SW480 (cell line): ENCODE data around the gene VWA8.
"Not testable (repeated sequence)": the region's sequence is repeated elsewhere in the genome, so short reads cannot be mapped to it uniquely, and the experiment has no call there.

Experiments used
- DNase-seq: peaks from one replicate; pipeline ENCODE4 v3.0.0-alpha.2; 2016; ENCODE audit warnings: low spot score

The VWA8 gene

DNA sequence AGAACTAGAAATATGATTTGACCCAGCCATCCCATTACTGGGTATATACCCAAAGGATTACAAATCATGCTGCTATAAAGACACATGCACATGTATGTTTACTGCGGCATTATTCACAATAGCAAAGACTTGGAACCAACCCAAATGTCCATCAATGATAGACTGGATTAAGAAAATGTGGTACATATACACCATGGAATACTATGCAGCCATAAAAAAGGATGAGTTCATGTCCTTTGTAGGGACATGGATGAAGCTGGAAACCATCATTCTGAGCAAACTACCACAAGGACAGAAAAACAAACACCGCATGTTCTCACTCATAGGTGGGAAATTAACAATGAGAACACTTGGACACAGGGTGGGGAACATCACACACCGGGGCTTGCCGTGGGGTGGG is 38.0 kb downstream of the VWA8 start:
- DNase-seq: not testable (repeated sequence)

DNA sequence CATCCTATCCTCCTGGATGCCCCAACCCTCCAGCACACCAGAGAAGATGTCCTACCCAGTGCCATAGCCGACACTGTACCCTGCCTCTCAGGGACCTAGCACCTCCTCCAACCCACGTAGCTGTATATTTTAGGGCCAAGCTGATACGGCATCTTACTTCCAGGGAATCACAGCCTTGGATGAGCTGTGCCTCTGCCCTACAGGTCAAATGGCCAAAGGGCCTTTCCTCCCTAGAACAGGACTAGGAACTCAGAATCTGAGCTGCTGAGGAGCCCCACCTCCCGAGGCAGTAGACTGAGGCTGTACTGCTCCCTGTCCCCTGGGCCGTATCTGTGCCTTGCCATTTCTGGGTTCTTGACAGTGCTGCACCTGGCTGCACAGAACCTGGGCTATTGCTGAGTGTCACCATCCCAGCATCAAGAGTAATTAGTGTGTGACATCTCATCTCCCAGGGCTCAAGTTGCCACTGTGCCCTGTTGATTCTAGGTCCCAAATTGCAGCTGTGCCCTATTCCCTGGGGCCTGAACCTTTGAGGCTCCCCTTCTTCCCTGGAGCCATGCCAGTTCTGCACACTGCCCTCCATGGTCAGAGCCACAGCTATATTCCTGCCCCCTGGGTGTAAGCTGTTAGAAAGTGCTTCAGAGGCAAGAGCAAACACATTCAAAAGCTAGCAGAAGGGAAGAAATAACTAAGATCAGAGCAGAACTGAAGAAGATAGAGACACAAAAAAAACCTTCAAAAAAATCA is 41.0 kb downstream of the VWA8 start:
- DNase-seq: no peak

DNA sequence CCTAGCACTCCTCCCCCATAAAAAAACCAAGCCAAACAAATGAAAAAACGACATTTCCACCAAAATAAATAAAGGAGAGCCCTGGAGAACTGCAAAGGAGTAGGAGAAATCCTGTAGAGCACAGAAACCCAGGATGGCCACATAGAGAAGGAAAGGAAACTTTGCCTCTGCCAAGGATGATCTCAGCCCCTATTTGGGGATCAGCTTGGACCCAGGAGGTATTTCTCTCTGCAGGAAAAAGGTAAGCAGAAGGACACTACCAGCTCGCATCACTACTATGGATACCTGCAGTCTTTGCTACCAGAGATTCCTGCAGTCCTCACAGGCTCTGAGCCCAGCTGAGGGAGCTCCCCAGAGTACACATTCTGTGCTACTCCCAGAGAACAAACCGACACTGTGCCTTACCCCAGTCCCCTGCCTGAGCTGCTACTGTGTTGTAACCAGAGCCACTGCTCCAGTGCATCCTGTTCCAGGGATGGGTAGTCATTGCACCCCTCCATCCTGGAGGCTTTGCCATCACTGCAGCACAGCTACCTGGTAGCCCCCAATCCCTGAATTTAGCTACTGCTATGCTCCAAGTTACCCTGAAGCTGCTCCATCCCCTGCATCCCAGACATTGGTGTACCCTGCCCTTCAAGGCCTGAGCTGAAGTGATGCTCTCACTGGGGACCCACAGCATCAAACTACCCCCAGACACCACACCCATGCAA is 41.7 kb downstream of the VWA8 start:
- no peak for DNase-seq

DNA sequence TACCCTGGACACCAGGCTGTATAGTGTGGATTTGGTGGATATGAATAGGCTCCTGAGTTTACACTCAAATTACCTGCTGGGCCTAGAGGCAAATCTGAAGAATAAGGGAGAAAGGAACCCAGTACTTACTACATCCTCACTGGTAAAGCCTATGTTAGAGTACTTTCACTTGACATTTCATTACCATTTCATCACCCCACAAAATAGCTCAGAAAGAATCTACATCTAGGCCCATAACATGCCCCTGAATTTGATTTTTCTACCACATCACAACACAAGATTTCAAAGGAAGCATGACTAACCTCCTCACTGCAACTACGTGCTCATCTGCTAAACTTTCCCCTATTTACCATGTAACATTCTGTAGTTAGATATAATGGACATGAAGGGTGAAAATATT is 43.3 kb downstream of the VWA8 start:
- DNase-seq: peak; percentile 28

DNA sequence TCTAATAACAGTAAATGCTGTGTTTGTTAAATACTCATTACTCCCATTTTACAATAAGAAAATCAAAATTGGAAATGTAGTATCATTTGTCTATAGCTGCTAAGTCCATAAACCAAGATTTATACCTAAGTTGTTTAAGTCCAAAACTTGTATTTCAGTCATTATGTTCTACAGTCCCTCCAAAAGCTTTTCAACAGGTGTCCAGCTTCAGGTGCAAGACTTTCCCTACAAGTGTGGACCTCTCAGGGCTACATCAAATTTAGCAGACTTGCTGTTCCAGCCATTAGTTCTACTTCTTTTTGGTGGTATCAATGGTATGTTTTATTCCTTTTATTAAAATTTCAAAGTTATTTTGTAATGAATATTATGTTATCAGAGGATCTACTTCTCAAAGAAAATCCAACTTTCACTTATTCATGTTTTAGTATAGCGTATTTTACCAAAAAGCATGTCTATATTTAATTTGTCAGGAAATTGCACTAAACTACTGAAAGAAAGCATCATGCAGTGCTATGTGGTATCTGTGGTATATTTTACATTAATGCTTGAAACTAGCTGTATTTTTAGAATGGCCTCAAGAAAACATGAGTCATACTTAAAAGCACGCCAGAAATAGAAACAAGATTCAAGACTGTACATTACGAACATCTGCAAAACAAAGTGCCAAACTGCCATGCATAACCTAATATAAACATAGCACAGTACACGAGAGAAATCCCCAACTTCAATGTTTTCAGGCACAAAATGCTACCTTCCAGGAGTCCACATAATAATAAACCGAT is 44.5 kb downstream of the VWA8 start:
- peak; percentile 11 for DNase-seq

DNA sequence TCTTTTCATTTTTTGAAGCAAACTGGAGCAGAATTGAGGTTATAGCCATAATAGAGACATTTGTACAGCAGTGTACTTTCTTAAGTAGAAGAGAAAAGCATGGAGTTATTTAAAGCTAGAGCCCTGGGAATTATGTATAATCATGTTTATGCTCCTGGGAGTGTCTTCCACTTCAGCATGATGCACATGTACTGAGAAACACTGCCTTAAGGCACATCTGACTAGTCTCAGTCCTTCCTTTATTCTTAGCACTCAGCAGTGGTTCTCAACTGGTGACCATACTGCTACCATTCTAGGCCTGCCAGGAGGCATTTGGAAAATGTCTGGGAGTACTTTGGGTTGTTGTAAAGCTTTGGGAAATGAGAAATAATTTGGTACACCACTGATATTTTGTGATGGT is 45.8 kb downstream of the VWA8 start:
- no peak for DNase-seq

DNA sequence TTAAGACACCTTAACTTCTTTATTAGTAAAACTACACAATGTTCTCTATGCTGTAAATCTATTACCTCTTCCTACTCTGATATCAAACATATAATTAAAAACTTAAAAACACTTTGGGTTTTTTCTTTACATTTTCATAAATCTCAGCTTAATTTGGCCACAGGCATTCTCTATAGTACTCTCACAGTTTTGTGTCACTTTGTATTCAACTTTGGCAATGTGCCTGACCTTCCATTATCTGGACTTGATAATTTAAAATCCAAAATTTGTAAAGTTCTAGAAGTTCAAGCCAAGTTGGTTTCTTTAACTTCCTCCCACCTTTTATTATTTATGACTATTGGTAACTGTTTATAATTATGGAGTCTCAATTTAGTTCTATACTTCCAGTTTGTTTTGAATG is 46.4 kb downstream of the VWA8 start:
- DNase-seq: no peak

DNA sequence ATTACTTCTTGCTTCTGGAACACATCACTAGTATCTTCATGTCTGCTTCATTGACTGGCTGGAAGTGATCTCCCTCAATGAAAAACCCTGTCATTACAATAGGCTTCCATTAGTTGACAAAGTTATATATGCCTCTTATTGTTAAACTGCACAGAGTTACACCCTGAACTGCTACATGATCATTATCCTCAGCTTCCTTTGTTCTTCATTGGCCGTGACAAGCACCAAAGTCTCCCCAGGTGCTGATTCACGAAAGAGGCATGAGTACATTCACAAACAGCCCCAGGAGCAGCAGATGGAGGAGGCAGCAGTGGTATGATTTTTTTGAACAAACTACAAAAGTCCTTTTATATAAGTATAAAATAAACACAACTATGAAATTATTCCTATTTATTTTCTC is 51.4 kb downstream of the VWA8 start:
- DNase-seq: no peak

DNA sequence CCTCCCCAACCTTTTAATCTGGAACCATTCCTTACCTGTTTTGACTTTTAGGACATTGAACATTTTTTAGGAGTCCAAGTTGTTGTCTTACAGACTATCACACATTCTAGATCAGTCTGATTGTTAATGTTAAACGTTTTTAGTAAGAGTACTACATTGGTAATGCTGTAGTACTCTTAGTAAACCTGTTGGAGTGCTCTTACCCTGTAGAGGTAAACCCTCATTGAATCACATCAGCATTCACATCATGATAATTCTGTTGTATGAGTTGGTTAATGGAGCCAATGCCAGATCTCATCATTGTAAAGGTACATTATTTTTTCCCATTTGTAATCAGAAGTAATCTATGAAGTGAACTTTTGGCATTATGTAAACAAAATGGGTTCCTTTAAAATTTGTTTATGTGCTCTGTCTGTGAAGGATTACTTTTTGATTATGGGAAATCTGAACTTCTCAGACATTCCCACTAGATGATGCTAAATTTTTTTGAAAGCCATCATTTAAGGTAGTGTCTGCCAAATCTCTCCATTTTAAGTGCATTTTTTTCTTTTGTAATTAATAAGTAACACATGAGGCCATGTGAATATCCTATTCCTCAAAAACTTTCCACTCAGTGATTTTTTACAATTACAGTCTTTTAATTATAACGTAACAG is 55.2 kb downstream of the VWA8 start:
- DNase-seq: peak; percentile 77

DNA sequence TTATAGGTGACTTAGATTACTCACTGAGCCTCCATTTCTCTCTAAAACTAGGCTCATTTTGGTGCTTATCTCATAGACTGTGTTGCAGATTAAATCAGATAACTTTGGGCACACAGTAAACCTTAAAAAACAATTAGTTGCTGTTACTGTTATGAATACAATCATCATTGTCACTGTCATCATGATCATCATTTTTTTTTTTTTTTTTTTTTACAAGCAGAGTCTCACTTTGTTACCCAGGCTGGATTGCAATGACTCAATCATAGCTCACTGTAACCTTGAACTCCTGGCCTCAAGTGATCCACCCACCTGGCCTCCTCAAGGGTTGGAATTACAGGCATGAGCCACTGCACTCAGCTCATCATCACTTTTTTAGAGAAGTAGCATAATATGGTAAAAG is 60.0 kb downstream of the VWA8 start:
- no peak for DNase-seq

DNA sequence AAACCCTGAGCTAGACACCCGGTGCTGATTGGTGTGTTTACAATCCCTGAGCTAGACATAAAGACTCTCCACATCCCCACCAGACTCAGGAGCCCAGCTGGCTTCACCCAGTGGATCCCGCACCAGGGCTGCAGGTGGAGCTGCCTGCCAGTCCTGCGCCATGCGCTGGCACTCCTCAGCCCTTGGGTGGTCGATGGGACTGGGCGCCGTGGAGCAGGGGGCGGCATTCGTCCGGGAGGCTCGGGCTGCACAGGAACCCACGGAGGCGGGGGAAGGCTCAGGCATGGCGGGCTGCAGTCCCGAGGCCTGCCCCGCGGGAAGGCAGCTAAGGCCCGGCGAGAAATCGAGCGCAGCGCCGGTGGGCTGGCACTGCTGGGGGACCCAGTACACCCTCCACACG is 62.5 kb downstream of the VWA8 start:
- DNase-seq: not testable (repeated sequence)

DNA sequence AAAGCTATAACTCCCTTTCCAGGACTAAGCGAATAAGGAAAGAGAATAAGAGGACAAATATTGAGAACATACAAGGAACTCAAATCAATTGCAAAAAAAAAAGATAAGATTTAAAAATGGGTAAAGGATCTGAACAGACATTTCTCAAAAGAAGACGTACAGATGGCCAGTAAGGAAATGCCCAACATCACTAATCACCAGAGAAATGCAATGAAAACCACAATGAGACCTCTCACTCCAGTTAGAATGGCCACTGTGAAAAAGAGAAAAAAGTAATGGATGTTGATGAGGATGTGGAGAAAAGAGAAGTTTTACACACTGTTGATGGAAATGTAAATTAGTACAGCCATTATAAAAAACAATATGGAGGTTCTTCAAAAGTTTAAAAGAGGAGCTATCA is 63.8 kb downstream of the VWA8 start:
- DNase-seq: no peak

DNA sequence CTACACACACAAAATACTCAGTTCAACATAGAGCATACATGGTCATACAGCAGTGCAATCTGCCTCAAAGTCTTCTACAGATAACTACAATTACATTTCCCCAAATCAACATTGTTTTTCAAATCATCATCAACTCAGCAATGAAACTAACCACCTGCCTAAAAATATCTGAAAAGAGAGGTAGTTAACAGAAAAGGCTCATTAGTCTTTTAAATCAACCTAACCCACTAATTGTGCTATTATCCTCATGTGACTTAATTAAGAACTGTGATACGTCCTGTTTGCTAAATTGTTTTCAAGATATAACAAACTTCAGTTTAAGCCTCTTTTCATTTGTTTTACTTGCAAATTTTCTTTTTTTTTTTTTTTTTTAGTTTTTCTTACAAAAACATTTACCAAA is 65.4 kb downstream of the VWA8 start:
- no peak for DNase-seq

DNA sequence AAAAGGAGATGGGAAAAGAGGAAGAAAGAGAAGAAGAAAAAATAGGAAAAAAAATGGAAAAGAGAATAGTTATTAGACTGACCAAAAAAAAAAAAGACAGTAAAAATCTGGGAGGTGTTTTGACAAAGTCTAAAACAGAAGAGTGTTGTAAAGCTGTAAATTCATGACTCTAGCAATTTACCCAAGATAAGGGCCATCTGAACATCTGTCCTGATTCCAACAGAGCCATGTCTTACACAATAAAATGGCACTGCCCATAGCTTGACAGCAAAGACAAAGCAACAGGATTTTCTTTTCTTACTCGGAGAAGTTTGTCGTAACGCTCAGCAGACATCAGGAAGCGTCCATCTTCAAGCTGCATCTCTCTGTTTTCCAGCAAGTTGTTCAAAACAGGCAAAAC is 69.8 kb downstream of the VWA8 start:
- no peak for DNase-seq

DNA sequence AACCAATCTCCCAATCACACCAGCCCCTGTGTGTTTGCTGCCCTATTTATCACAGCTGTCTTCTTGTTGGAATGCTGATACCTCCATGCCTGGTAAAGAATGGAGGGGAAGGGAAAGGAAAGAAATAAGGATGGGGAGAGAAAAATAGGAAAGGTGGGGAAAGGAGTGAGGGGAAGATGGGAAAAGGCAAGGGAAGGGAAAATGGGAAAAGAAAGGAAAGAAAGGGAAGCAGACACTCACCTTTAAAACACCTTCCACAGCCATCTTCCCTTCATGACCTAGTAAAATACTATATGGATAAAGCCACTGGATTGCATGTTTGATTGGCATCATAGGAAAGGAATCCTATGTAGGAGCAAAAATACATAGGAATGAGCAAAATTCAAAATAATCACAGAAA is 77.8 kb downstream of the VWA8 start:
- DNase-seq: no peak

DNA sequence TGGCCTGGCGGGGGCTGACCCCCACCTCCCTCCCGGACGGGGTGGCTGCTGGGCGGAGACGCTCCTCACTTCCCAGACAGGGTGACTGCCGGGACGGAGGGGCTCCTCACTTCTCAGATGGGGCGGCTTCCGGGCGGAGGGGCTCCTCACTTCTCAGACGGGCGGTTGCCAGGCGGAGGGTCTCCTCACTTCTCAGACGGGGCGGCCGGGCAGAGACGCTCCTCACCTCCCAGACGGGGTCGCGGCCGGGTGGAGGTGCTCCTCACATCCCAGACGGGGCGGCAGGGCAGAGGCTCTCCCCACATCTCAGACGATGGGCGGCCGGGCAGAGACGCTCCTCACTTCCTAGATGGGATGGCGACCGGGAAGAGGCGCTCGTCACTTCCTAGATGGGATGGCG is 79.0 kb downstream of the VWA8 start:
- not testable (repeated sequence) for DNase-seq

DNA sequence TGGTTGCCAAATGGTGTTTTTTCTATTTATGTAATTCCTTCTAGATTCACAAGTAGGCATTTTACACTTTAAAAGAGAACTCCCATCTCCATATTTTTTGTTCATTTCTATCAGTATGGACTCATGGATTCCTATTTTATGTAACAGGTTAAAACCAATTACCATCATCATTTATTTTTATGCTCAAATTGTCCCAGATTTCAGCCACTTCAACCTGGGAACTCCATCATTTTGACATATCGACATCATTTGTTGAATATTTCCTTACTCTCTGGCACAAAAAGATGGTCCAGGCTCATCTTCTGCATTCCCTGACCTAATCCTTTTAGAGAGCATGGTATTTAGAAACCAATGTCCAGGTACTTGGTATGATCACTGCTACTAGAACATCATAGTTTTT is 79.9 kb downstream of the VWA8 start:
- no peak for DNase-seq

DNA sequence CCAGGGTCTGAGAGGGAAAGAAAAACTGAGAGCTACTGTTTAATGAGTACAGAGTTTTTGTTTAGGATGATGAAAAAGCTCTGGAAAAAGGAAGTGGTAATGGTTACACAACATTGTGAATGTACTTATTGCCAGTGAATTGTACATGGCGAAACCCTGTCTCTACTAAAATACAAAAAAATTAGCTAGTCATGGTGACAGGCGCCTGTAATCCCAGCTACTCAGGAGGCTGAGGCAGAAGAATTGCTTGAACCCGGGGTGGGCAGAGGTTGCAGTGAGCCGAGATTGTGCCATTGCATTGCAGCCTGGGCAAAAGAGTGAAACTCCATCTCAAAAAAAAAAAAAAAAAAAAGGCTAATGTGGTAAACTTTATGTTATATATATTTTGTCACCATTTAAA is 96.3 kb downstream of the VWA8 start:
- DNase-seq: no peak

DNA sequence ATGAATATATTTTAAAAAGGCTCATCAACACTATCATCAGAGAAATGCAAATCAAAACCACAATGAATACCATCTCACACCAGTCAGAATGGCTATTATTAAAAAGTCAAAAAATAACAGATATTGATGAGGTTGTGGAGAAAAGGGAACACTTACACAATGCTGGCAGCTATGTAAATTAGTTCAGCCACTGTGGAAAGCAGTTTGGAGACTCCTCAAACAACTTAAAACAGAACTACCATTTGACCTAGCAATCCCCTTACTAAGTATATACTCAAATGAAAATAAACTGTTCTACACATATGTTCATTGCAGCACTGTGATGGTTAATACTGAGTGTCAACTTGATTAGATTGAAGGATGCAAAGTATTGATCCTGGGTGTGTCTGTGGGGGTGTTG is 98.2 kb downstream of the VWA8 start:
- DNase-seq: not testable (repeated sequence)

DNA sequence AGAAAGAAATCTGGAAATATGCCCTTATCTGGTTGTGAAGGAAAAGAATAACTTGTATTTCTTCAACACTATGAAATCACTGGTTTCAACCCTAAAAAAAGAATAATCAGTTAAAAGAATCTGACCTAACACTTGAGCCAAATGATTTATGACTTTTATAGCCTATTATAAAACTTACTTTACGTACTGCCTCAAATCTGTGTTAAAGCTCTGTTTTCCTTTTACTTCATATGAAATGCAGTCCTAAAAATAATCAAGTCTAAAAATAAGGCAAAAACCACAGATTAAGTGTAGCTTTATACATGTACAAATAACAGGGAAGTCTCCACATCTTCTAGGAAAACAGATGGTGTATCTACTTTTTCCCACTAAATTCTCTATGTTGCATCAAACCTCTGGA is 101.3 kb downstream of the VWA8 start:
- no peak for DNase-seq

DNA sequence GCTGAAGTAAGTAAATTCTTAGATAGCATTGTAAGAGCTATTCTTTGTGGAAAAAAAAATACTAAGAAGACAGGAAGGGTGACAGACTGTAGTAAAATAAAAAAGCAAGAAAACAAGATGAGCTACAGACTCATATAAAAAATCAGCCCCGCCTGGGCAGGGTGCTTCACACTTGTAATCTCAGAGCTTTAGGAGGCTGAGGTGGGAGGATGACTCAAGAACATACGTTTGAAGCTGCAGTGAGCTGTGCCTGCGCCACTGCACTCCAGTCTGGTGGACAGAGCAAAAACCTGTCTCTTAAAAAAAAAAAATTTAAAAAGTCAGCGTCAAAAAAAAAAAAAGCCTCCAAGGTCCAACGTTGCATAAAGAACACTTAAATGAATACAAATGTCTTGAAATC is 102.1 kb downstream of the VWA8 start:
- DNase-seq: no peak

DNA sequence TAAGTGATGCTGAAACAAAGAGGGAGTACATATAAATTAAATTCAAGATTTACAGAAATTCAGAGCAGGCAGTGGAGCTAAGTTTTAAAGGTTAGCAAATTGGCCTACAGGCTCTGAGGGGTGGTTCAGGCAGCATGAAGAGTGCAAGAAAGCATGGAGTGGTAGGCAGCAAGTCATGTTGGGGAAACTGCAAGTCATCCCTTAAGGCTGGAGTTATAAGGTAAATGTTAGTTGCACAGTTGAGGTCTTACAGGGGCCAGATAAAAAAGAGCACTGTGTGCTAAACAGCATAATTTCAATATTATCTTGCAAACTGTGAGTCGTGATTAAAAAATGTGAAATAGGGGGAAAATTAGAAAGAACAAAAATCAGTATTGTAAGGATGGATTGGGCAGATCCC is 106.2 kb downstream of the VWA8 start:
- no peak for DNase-seq

DNA sequence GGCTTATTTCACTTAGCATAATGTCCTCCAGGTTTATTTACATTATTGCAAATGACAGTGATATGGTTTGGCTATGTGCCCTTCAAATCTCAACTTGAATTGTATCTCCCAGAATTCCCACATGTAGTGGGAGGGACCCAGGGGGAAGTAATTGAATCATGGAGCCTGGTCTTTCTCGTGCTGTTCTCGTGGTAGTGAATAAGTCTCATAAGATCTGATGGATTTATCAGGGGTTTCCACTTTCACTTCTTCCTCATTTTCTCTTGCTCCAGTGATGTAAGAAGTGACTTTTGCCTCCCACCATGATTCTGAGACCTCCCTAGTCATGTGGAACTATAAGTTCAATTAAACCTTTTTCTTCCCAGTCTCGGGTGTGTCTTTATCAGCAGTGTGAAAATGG is 109.6 kb downstream of the VWA8 start:
- DNase-seq: no peak
